Left forelimb (tissue), 1 donor: ENCODE results near the gene PRDM8.
A peak's percentile ranks its signal among the peaks of the same experiment; 100 is the strongest.

Experiments used
- DNase-seq: peaks from one replicate; pipeline ENCODE4 v3.0.0-alpha.2; 2018; ENCODE audit warnings: low spot score

Gene PRDM8

DNA sequence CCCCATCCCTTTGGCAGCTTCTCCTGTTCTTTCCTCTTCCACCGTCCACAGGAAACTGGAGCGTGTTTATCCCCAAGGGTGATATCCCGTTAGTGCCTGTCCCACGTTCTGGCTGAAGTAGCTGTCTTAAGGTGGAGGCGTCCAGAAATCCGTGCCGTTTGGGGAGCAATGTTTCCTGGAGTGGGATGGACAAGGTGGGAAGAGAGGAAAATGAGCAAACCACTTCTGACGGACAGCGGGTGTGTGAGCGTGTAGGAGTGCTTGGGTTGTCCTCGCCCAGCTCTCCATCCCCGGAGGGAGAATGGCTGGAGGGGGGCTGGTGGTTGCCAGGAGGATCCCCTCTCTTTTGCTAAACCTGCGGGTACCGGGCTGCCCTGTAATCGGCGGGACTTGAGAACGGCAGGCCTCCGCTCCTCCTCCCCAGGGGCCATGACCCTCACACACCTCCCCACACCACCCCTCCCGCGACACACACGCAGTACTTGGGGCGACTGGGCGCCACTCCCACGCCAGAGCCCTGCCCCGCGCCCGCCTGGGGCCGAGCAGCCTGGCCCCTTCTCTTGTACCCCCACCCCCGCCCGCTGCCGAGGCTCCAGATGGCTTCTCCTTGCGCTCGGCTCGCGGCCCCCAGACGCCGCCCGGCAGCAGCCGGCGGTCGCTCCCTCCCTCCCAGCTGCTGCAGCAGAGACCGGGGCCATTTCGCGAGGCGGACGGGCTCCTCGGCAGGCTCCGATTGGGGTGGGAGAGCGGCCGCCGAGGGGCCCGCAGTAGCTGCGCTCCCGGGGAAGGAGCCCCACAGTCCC is 13.9 kb upstream of the PRDM8 start:
- no peak for DNase-seq

DNA sequence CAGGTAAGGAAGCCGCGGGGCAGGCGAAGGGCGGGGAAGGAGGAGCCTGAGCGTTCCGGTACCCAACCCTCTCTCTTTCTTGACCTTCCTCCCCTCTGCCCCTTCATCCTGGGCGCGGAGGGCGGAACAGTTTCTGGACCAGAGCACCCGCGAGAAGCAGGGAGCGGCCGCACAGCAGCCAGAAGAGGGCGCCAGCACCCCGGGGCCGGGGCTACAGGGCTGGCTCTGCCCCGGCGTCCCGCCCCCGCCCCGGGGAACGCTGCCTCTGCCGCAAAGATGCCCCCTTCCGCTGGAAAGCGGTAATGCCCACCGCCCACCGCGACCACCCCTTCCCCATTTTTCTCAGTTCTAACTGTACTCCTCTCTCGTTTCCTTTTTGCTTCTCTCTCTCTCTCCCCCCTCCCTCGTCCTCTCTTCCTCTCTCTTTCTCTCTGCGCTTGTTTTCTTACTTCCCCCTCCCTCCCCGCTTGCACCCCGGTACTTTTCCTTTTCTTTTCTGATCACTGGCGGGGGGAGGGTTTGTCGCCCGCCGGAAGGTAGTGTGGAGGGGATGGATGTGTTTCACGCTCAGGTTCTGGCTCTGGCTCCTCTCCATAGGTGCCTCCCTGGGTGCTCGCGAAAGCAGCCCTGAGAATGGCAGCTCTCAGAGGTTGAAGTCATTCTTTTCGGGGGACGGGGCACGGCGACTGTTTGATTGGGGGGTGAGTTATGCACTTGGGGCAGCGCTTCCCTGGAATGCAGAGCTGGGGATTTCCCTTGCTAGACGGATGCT is 13.1 kb upstream of the PRDM8 start:
- DNase-seq = peak; percentile 92

DNA sequence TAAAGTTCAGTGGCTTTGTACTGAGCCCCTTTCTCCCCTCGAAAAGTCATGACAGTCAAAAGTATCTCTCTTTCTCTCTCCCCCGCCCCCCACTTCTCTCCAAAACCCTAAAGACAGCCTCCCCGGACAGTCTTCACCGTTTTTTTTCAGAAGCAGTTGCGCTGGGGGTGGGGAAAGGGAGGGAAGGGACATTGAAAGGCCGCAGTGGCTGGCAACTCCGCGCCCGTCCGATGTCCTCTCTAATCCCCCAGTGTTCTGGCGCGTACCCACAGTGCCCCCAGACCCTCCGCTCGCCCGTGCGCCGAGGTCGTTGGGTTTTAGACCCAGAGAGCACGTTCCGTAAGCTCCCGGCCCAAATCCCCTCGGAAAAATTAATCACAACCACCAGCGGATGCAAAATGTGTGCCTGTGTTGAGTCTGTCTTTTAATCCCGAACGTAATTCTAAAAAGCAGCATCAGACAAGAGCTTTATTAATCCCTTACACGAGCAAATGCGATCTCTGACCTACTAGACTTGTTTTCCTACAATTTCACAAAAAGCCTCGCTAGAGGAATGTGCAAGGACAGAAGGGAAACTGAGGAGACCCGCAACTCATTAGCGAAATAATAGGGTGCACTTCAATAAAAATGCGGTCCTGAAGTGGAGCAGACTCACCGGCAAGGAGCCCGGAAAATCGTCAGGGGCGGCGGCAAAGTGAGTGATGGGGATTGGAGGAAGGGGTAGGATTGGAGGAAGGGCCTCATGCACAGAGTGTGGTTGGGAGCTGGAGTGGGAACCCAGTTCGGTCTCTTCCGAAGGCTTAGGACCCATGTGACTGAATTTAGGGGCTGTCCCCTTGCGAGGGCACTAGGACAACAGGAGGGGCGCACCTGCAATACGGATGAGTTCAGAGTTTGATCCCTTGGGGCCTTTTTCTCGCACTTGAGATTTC is 12.2 kb upstream of the PRDM8 start:
- DNase-seq = no peak

DNA sequence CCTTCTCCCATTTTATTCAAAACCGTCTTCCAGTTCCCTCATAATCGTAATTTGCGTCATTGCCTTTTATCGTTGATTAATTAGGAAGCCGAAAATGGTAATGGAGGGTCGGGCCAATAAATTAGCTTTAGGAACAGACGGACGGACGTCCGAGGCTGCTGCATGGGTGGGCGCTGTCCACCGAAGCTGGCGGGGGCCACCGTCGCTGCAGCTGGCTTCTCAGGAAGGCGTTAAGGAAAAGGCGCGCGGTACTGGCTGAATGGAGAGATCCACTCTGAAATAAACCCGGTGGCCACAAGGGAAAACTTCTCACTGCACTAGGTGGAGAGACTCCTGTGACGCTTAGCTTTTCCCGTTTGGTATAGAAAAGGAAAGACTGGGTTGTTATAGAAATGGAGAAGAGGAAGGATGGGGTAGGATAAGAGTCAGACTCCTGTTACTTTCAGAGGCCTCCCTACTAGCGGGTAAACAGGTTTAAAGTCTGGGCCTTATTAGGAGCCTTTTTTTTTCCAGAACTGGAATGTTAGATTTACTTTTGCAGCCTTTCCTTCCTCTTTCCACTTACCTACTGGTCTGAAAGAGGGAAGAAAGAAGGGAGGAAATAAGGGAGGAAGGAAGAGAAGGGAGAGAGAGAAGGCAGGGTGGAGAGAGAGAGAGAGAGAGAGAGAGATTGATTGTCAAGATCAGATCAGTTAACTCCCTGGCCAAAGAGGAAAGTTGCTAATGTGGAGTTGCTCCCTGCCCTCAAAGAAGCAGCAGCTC is 11.3 kb upstream of the PRDM8 start:
- DNase-seq = no peak

DNA sequence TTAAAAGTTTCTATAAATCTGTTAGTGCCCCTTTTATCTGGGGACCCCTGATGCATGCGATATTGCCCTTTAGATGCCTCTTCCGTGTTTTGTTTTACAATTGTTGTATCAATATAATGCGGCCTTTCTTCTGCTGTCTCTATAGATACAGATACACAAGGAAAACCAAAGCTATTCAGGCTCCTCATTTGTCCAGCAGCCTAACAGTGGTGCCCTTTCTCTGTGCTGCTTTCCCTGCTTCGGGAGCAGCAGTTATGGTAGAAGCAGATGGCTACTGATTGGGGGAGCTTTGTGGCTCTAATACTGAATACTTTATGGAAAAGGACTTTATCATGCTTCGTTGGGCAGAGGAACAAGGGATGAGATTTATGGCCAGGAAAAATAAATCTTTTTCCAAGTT is 10.6 kb upstream of the PRDM8 start:
- no peak for DNase-seq

DNA sequence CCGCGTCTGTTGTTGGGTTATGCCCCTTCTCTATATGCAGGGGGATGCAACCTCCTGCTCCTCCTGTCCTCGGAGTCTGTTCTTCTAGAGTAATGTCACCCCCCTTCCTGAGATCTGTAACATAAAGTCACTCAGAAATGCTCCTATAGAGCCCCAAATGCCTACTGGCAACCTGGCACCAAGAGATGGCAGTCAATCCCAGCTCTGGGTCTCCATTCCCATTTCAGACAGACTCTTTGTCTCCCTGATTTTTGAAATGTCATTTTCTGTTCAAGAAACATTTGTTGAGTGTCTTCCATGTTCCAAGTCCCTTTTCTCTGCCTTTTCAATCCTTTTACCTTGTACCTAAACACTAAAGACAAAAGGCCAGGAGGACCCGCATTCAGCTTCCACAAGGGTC is 9.6 kb upstream of the PRDM8 start:
- no peak for DNase-seq

DNA sequence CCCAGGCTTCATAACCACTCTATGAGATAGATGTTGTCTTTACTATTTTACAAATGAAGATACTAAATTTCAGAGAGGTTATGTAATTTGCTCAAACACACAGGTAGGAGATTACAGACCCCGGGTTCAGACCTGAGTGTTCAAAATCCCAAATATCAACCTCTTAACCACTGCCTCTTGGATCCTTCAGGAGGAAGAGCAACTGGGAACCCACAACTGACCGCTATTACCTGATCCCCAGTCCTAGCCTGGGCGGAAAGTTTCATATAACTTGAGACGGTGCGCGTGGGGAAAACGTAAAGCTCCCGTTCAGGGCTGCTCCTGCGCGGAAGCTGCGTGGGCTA is 8.9 kb upstream of the PRDM8 start:
- DNase-seq = no peak

DNA sequence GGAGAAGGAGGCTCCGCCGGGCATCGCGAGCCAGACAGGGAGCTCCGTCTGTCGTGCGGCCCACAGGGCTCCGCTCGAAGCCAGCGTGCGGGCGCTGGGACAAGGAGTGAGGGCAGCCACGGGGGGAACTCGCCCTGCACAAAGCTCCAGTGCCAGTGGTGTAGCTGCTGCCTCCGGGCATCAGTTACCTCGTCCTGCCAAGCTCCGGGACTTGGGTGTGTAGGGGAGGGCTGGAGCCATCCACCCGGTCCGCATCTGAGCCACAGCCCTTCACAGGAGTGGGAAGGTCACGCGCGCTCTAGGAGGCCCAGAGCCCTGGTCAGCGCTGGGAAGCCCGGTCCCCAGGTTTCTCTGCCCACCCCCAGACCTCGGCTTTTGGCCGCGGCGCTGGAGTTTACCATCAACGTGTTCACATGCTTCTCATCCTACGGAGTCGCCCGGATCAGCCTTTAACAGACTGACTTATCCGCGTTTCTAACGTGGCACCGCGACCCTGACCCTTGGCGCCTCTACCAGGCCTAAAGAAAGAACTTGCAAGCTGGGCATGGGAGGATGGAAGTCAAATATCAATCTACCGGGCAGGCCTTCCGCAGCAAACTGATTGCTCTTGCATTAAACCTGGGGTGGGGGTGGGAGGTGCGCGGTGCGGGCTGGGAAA is 8.4 kb upstream of the PRDM8 start:
- DNase-seq = no peak

DNA sequence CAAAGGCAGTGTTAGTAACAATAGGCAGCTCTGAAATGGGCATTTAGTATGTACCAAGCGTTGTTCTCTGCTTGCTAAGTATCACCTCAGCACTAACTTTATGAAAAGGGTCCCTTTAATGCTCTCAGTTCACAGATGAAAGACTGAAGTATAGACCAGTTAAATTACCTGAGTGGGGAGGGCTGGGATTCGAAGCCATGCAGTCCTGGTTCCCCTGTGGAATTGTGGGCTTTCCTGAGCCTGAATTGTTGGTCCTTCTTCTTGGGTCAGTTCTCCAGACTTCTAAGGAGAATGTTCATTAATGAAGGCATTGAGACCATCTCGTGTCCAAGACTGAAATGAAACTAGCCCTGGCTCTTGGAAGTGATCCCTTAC is 7.7 kb upstream of the PRDM8 start:
- DNase-seq = no peak

DNA sequence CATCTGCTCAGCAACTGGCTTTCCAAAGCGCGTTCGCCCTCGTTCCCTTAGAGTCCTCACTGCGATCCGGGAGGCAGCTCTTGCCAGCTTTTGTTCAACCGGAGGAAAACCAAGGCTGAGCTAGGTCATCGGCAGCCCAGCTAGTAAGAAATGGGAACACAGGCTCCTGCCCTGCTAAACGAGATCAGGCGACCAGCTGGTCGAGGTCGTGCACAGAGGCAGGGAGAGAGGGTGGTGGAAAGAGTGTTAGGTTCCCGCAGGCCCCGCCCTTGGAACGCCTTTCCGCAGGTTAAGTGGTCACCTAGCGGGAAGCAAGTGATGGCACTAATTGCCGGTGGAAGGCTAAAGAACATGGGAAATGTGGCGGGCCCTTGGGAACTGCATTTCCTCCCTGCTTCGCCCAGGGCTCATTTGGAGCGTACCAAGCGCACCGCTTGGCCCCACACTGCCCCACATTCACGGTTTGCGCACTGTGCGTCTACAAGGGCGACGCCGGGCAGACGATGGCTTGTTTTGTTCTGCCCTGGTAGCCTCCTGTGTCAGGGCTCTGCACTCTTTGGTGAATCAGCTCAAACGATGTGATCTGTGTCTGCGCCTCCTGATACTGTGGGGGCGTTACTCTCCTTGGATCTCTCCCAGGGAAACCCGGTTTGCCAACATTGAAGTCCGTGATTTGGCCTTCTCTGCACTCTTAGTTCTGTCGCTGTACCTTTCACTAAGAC is 7.2 kb upstream of the PRDM8 start:
- no peak for DNase-seq

DNA sequence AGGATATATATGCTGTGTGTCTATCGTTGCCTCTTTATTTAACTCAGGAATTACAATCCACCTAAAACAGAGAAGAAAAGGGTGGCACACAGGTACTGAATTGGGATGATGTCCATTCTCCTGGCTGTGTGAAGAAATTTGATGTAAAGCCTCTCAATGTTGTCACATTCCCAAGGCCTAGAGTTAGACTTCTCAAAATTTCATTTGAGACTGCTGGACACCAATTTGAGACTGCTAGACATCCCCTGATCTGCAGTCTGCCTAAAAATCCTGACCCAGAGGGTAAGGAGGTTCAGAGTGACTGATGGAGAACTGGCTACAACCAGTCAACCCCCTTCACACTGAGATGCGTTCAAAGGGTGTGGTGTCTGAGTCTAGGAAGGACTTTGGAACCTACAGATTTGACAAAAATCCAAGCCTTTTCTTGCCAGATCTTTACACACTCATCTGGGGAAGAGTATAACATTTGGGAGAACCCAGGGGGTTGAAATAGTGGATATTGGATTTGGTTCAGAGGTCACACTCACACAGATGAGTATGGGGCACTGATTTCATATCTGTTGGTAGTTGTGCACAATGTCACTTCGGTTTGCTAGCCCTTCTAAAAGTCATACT is 4.9 kb upstream of the PRDM8 start:
- no peak for DNase-seq

DNA sequence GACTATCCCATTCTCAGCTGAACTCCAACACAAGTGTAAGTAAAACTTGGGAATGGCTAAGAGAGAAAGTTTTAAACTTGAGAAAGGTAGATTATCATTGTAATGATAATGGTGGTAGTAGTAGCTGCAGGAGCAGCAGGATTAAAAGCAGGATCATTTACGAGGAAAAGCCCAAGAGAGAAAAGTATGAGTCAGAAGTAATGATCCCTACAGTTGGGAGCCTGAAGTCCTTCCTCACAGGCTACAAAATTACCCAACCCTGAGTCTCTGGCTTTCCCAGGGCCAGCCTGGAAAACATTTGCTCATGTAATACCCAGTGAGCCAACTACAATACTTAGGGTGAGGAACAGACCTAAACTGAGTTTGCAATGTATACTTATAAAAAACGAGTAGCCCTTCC is 4.4 kb upstream of the PRDM8 start:
- DNase-seq = no peak

DNA sequence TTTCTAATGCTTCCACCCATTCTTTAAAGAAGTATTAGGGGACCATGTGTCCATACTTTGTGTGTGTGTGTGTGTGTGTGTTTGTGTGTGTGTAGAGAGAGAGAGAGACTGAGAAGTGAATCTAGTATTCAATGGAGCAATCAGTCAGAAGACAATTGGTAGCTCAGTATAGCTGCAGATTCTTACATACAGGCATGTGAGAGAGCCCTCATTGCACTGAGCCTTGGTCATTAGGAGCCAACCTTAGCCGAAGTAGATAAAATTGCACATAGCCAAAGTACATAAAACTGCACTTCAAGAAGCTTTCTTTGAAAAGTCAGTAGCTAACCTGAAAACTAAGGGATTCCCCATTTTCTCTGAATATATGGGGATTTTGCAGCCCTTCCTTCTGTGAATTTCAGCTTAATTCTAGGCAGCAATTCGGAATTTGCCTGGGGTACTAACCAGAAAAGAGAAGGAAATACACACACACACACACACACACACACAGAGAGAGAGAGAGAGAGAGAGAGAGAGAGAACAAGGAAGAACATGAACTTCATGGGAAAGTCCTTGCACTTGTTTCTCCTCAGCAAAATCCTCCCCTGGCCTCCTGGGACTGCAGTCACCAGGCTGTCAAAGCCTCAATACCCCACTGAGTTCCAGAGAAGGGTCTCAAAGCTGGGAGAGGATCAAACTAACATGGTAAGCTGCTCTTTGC is 1.7 kb upstream of the PRDM8 start:
- no peak for DNase-seq

DNA sequence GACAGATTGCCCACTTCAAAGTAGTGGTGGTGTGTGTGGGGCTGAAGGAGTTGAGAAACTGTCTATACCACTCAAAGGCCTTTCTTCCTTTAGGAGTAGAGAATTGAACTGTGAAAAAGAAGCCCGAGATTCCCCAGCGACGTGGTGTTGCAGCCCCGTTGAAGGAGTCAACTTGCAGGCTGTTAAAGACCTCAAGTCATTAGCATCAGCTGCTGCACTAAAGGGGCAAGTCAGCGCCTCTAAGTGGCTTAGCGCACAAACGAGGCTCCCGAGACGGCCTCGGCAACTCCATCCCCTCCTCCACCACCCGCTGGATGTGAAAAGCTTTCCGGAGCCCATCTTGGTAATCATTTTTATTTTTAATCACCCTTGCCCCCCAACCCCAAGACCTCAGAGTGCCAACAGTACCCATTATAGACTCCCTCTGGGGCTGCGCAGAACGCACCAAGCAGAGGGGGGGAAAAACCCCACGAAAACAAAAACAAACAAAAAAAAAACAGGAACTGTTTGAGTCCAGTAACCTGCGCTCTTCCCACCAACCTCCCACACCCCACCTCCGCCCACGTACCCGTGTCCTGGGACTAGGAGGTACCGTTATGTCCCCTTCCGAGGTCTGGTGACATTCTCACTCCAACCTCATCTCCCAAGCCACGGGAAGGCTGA is 913 bp upstream of the PRDM8 start:
- no peak for DNase-seq

DNA sequence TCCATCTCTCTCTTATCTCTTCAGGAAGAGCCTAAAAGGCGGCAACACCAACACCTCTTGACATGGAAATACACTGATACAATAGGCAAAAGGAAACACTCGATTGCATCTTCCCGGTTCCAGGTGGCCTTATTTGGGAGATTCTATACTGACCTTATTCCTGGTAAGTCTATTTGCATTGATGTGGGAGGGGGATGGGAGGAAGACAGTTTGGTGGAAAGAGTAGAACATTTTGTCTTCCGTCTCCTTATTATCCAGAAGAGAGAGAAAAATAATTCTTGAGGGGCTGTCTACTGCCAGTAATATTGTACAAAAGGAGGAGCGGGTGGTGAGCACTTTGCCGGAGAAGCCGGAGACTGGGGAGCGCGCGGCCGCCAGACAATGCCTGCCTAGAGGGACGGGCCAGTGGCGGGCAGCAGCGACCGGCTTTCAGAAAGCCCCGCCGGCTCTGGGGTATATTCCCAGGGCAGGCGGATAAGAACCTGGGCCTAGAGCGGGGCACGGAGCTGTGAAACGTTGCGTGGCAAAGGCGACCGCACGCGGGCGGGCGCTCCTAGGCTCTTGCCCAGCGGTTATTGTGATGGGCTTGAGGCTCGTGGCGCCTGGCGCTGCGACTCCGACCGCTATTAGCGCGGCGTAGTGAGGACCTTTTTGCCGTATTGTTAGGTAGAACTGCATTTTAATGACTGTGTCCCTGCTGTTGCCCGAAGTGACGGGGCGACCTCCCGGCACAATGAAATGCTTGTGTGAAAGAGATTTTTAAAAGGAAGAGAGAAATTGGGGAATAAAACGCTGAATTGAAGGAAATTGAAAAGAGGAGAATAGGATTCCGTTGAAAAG is 518 bp downstream of the PRDM8 start:
- DNase-seq = no peak

DNA sequence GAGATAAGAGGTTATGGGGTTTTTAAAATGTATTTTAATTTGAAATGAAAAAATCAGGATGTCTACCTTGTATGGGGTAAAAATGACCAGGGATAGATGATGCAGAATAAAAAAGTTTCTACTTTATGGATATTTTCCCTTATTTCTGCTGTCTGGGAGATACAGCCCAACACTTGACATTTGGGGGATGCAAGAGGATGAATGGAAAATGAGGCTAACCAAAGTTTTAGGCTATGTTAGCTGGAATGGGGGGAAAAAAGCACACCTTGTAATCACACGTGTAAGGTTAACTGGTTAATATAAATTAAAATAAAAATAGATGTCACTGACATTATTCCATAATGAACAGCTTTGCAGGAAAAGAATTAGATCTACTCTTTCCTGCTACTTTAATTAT is 1.1 kb downstream of the PRDM8 start:
- no peak for DNase-seq

DNA sequence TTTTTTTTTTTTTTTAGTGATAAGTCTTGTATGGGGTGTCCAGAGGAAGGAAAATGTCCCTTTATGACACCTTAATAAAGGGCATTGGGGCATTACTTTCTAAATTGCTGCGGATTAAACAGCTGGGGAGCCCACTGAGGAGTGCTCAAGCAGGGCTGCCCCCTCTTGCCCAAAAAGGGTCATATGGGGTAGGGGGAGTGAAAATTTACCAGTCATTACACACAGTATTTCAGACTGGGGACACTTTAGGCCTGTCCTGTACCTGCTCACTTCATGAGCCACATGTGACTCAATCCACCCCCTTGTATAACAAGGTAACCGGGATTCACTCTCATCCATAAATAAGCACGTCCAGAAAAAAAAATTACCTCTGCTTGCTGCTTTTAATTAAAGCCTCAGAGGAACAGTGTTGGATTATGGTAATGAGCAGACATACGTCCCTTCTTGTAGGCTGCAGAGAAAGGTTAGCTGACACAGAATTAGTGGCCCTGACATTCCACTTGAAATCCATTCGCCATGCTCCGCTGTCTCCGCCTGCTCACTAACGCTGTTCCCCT is 1.8 kb downstream of the PRDM8 start:
- no peak for DNase-seq

DNA sequence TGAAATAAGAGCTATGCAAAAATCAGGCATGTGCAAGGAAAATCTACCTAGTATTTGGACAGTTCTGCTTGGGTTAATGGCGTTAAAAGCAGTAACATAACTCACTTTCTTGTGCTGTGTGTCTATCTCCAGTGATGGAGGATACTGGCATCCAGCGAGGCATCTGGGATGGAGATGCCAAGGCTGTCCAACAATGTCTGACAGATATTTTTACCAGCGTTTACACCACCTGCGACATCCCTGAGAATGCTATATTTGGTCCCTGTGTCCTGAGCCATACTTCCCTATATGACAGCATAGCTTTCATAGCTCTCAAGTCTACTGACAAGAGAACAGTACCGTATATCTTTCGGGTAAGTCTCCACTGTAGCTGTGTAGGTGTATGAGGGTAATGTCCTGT is 2.6 kb downstream of the PRDM8 start:
- DNase-seq = no peak
